Upper lobe of left lung (tissue), 4 donors: ENCODE data around the gene LONP1.

Experiments
- CTCF ChIP-seq, 6 experiments: fragments of 450-650 bp in 4 of 6; fragments of 200-600 bp in 2 of 6; sonication (generic) in 2 of 6; IDR thresholded peaks; one replicate each; pipeline ENCODE4 v1.5.1; 2016 to 2019; ENCODE audit warnings: antibody characterized with exemption in 6 of 6
- EP300 ChIP-seq, 4 donors: sonication (generic); formaldehyde crosslinking; IDR thresholded peaks; one replicate each; pipeline ENCODE4 v1.5.1; 2017; ENCODE audit warnings: antibody characterized with exemption in 4 of 4, control low read depth in 2 of 4
- POLR2AphosphoS5 ChIP-seq, 2 donors: sonication (generic); formaldehyde crosslinking; IDR thresholded peaks; one replicate each; pipeline ENCODE4 v1.5.1; 2017; ENCODE audit warnings: antibody characterized with exemption in 2 of 2

- TF ChIP-seq POLR2AphosphoS5 (IDR thresholded peaks at IDR 0.05): no peak
- no peak for TF ChIP-seq CTCF (IDR thresholded peaks at IDR 0.05)
- no peak for TF ChIP-seq EP300 (IDR thresholded peaks at IDR 0.05)
These were observed 8.9 kb downstream of the LONP1 start for GRCh38 chr19:5711025-5711424.
